ENCODE results near the gene NKAIN4.

Gene NKAIN4

DNA sequence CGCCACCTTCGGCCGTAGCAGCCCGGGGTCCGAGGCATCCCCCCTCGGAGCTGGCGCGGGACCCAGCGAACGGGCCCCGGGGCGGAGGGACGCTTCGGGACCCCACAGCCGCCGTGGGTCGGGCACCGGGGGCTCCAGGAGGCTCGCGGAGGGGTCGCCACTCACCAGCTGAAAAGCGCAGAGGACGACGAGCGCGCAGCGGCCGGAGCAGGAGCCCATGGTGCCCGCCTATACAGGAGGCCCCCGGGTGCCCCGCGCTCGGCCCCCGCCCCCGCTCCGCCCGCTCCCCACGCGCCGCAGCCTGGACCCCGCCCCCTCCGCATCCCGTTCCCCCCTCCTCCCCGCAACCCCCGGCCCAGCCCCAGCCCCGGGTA is at the start of gene NKAIN4:
NKAIN4 (minus strand) TSS at position 232 of the 374 bp plus-strand sequence; CDS start at position 219, 13 bp downstream.
- DNase-seq: no peak

DNA sequence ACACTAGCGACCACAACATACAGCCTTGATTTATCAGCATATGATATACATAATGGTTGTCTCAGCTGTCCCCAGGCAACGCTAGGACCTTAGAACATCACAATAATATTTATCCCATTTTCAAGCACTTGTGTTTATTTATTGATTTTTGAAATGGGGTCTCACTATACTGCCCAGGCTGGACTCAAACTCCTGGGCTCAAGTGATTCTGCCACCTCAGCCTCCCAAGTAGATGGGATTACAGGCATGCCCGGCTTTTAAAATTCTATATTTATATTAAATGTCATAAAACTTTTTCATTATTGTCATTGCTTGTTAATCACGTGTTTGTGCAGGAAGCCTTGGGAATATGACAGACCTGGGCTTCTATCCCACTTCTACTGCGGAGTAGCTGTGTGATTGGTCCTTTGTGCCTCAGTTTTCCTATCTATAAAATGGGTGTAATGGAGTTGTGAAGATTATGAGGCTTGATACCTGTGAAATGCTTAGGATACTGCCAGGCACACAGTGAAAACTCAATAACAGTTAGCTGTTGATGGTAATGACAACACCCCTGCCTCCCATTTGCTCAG is 48.9 kb upstream of the NKAIN4 start:
- DNase-seq: no peak

DNA sequence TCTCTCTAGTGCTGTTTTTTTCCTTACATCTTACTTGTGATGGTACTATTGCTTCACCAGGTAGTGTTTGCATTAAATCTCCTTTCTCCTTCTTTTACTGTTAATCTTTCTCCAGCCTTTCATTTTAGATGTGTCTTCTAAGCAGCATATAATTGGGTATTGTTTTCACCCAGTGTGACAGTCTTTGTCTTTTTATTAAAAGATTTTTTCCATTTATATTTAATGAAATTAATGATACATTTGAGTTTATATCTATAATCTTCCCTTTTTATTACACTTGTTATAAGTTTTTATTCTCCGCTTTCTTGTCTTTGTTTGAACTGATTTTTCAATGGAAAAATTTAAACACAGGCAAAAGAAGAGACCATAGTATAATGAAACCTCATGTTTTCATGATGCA is 47.4 kb upstream of the NKAIN4 start:
- no peak for DNase-seq

DNA sequence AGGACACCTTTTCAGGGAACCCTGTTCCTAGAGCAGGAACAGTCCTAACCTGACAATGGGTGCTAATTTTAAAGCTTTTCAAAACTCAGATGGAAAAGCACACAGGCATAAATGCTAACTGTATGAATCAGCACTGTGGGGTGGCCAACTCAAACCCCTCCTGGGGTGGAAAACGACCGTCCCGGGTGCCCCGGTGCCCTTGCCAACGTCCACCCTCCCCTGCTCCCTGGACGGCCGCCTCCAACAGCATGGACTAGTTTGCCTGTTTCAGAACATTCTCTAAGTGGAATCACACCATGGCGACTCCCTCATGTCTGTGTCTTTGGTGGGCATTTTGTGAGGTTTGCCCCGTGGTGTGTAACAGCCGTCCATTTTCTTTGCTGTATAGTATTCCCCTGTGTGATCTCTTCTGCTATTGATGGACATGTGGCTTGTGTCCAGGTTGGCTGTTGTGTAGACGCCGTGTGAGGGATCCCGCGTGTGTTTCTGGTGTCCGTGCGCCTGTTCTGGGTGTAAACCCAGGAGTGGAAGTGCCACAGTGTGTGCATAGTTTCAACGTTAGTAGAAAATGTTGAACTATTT is 44.6 kb upstream of the NKAIN4 start:
- no peak for DNase-seq

DNA sequence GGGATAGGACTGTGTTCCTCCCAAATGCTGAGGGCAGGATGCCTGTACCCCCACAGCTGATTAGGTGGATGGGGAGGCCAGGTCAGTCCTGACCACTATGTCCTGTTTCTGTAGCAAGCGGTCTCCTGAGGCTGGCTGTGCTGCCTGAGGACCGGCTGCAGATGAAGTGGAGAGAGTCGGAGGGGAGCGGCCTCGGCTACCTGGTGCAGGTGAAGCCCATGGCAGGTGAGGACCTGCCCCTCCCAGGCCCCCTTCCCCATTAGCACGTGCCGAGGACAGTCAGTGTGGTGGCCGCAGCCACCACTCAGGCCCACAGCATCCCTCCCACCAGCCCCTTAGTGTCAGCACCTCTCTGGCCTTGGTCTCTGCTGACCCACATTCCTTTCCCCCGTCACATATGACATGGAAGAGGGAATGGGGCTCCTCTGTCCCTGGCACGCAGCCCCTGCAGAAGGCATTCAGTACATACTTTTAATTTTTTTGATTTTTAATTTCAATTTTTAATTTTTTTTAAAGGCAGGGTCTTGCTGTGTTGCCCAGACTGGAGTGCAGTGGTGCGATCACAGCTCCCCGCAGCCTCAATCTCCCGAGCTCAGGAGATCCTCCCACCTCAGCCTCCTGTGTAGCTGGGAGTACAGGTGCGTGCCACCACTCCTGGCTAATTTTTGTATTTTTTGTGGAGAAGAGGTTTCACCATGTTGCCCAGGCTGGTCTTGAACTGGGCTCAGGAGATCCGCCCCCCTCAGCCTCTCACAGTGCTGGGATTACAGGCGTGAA is 43.7 kb upstream of the NKAIN4 start:
- DNase-seq: no peak

DNA sequence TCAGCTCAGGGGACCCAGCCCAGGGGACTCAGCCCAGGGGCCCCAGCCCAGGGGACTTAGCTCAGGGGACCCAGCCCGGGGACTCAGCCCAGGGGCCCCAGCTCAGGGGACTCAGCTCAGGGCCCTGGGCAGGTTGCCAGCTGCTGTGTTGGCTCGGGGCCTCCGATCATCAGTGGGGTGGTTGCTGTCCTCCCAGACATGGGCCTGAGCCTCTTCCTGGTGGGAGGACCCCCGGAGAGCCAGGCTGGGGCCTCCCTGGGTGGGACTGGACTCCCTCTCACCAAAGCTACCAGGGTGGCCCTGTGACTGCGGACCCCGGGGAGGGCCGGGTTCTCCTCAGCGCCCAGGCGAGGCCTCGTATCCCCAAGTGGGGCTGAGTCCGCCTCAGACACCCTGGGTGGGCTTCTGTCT is 43.1 kb upstream of the NKAIN4 start:
- DNase-seq: no peak

DNA sequence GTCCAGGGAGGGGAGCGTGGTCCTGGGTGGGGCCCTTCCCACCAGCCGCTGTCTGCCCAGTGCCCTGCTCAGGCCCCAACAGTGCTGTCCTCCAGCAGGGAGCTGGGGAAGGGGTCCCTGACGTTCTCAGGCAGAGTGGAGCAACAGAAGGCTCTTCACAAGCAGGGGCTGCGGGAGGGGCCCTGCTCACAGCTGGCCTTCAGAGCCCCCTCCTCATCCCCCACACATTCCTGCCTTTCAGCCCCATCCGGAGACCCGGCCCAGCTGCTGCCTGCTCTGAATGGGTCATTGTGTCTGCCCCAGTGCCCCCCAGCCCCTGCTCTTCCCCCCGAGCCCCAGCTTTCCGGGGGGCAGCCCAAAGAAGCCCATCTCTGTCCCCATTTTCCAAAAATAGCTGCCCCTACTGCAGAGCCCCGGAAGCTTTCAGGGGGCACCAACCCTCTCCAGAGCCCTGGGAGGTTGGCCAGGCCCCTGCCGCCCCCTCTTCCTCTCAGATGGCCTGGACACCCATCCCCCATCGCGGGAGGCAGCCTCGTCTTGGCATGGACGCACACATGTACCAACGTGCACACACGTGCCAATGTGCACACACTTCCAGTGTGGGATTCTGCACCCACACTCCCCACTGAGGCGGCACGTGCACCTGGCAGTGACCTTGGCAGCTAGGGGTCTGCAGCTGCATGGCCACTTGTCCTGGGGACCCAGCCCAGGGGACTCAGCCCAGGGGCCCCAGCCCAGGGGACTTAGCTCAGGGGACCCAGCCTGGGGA is 42.5 kb upstream of the NKAIN4 start:
- DNase-seq: no peak

DNA sequence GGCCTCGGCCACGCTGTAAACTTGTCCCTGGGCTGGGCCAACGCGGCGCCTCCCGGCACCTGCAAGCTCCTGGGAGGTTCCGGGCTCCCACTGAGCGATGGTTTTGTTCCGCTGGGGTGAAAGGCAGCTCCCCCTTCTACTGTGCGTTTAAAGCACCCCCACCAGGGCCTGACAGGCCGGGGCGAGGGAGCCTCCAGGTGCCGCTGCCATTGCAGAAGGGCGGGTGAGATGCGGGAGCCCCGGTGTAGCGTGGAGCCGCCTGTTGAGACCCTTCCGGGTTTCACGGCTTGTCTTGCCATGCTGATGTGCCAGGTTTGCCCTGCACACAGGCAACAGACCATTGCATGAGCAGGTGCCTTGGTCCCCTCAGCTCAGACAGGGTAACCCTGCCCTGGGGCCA is 41.6 kb upstream of the NKAIN4 start:
- DNase-seq: no peak

DNA sequence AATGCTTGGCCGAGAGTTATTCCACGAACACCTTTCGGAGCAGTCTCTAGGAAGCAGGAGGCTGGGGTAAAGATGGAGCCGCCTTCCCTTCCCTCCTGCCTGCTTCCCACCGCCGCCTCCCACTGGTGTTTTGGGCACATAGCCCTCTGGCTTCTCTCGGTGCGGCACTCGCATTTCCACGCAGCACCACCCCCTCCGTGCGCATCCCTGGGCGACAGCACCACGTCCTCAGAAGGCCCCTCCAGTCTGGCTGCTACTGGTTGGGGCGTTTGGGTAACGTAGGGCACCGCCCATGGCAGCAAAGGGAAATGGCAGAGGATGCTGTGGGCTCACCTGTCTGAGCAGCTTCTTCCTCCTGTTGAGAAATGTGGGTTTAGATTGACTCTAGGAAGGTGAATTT is 41.2 kb upstream of the NKAIN4 start:
- peak in 1 of 4 experiments; percentile 21 for DNase-seq

DNA sequence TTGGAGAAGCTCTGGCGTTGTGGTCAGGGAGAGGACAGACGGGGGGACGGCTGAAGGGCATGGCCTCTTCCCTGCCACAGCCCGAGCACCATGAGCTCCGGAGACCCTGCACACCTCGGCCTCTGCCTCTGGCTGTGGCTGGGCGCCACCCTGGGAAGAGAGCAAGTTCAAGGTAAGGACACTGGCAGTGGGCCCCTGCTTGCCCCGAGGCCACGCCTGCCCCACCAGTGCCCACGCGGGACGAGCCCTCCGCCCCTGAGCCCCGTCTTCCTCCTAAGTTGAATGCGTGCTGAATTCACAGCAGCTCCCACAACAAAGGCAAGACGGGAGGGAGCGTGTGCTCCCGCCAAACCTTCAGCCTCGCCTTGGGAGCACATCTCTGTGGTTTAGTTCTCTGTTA is 40.8 kb upstream of the NKAIN4 start:
- no peak for DNase-seq

DNA sequence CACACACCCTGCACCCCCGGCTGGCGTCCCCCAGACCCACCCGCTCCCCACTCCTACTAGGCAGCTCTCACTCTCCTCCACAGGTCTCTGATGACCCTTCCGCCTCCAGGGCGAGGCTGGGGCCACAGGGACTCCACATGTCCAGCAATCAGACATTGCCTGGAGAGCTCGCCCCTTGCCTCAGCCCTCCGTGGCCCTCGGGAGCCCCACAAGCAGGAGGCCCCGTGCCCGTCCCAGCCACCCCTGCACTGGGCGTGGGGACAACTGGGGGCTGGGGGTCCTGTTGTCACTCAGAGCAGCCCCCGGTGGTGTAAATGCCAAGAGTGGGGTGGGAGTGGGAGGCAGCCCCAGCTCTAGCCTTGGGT is 40.3 kb upstream of the NKAIN4 start:
- no peak for DNase-seq

DNA sequence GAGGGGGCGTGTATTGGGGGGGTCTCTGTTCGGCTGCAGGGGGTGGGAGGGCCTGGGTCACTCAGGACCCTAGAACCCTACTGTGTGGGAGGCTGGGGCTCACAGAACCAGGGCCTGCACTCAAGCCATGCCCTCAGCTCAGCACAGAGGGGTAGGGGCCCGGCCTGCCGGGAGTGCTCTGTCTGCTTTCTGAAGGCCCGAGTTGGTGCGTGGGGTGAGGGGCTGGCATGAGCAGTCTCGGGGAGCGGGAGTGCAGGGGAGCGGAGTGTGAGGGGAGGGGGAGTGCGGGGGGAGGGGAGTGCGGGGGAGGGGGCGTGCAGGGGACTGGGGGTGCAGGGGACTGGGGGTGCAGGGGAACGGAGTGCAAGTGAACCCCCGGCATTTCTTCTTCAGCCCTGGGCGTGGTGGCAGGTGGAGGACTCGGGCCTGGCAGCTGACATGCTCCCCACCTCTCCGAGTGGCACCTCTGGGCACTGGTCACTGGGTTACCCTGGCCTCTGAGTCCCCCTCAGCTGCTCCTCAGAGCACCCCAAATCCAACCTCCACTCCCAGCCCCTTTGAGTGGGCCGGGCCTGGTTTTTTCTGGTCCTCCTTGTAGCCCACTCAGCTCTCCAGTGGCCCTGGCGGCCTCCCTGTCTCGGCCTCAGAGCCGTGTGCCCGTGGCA is 39.7 kb upstream of the NKAIN4 start:
- DNase-seq: no peak

DNA sequence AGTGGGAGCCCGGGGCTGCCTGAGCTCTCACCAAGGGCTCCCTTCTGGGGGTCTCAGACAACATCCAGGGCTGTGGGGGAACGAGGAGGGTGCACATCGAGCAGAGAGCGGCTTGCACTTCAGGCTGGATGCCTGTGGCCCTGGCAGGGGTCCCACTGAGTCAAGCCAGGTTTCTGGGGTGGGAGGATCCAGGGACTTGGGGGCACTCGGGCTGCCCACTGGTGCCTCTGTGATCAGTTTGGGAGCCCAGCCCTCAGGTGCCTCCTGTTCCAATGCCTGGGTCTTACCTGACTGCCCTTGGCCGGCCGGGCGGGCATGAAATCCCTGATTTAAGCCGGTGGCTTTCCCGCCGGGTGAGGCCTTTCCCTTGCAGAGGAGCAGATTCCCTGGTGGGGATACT is 39.2 kb upstream of the NKAIN4 start:
- DNase-seq: no peak

DNA sequence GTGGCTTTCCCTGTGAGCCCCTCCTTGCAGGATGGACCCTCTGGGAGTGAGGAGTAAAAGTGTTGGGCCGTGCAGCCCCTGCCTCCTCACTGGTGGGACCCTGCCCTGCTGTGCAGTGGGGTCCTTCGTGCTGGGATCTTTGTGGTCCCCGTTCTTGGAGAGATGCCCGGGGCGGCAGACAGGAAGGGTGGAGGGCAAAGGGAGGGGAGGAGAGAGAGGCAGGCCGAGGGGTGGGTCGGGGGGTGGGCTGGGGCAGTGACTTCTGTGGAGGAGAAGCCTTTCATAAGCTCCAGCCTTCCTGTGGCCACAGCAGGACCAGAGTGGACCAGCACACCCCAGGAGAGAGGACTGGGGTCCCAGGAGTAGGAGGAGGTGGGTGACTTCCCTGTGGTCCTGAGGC is 38.6 kb upstream of the NKAIN4 start, which contains the start of gene COL20A1:
COL20A1 (plus strand) TSS at position 283 of the 400 bp plus-strand sequence. CDS start 1,922 bp downstream, outside the sequence.
- no peak for DNase-seq

DNA sequence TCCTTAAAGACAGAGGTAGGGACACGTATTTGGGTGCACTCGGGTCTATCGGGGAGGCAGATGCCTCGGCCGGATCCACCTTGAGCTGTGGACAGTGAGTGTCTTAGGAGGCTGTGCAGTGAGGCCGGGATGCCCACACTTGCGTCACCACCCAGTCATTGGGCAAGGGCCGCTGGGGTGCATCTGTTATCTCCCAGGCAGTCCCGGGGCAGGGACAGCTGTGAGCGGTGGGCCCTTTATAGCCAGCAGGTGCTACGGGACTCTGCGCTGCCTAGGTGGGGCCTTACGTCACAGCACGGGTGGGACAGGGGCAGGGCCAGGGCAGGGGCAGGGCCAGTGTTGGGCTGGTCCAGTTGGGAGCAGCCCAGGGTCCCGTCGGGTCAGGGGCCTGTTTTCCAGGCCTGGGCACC is 38.0 kb upstream of the NKAIN4 start:
- DNase-seq: no peak

DNA sequence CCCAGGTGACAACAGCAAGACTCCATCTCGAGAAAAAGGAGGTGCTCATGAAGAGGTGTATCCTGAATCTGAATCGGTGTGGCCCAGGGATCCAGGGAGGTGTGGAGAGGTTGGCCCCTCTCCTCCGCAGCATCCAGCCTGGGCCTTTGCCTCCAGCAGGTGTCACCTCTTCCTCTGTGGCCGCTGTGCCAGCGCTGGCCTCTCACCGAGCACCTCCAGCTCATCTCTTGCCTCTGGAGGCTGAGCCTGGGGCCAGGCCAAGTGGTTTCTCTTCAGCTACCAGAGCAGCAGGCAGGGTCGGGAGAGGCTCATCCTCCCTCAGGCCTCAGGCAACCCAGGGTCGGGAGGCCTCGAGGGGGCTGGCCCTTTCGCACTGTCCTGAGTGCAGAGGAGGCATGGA is 37.5 kb upstream of the NKAIN4 start:
- DNase-seq: no peak

DNA sequence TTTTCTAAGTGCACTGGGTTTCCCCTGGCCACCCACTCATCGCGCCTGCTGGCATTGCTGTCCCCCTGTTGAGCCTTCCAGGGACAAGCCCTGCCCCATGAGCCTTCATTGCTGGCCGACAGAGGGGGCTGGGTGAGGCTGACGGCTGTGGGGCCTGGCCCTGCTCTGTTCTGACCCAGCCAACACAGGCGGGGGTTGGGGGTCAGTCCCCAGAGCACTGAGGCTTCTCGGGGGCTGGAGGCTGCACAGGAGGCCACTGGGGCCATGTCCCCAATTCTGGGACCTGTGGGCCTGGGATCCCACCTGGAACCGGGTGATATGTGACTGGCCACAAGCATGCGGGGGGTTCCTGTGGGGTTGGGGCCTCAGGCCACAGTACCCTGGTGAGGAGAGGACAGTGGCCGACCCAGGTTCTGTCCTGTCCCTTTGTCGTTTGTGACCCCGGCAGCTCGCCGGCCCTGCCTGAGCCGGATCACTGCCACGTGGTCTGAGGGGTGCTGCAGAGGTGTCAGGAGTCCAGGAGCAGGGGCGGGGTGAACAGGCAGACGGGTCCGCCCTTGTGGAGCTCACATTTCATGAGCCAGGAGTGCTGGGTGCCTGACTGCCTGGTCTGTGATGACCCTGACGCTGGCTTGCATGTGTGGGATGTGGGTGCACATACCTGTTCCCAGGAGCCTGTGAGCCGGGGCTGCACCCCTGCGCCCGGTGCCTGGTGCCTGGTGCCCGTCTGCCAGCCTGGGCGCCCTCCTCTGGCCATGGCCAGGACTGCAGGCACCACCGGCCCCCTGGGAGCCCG is 36.6 kb upstream of the NKAIN4 start:
- DNase-seq: peak; percentile 21 to 62 (median 41)

DNA sequence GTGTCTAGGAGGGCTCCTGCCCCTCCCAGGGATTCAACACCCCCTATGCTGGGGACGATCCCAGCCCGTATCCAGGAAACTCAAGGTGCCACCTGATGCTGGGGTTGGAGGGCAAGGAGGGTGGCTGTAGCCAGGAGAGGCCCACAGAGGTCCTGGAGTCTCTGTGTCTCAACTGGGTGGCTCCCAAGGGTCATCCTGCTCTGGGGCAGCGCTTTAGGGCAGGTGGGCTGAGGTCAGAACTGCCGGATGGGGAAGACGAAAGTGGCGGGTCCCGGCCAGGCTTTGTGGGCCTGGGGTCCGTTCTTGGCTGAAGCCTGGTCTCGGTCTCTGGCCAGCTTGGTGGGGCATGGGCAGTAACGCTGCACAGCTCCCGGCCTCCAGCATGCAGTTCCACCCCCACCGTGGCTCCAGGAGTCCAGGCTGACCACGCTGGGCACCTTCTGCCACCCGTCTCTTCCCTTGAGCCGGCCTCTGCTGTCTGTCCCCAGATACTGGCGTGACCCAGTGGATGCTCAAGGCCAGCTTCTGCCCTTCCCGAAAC is 35.9 kb upstream of the NKAIN4 start:
- DNase-seq: no peak

DNA sequence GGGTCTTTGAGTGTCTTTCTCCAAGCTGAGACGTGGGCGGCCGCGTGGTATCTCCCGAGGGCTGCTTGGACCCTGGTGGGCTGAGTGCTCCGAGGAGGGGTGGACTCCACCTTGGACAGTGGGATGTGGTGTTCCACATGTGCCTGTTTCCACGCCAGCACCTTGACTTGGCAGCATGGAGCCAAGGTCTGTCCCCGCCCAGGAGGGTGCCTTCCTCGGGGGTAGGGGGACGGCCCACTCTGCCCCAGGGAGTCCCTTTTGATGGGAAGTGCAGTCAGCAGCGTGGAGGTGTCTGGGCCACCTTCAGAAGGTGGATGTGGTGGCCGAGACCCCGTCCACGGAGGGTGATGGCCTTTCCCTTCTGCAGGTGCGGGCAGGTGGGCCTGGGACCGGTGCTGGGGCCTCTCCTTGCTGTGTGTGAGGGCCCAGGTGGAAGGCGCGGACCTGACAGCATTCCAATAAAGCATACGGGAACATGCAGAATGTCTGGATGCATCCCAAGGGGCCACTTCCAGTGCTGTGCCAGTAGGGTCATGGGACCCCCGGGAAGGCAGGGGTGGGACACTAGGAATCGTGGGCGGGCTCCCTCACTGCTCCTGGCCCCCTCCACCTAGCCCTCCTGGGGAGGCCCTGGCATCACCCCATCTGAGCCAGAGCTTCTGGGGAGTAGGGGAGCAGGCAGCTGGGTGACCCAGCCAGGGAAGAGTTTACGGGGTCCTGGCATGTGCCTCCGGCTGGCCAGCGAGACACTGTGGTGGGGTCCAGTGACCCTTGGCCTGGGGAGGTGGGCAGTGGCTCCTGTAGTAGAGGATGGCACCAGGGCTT is 35.3 kb upstream of the NKAIN4 start:
- DNase-seq: no peak

DNA sequence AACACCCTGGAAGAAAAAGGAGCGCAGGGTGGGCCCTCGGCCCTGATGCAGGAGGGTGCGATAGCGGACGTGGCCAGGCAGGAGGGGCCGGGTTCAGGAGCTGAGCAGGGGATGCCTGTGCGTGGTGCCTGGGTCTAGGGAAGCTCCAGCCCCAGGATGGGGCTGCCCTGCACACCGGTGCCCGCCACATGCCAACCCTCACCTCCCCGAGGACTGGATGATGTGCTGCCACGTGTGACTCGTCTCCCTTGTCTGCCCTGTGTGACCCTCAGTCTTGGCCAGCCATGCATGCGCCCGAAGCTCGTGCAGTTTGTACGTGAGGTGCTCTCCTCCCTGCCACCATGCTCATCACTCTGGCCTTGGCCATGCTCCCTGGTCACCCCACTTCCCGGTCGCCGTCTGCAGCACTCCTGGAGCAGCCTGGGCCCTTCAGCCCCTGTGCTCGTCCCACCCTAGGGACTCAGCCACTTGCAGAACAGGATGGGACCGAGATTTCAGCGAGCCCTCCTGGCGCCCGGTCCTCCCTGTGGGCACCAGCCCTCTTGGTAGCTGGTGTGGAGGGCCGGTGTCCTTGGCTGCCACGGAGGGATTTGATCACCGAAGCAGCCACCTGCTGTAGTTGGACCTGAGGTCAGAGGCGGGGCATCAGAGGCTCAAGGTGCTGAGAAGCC is 34.5 kb upstream of the NKAIN4 start:
- no peak for DNase-seq

All from activated naive CD4-positive, alpha-beta T cell (primary cell).